NB4 (cell line): ENCODE measurements around the gene SMURF1.

ENCODE experiments used
- DNase-seq: peaks from one replicate; pipeline ENCODE4 v3.0.0; 2010; ENCODE audit warnings: low read depth
- H3K4me3 ChIP-seq: one replicate; pipeline ENCODE4 v1.5.1; 2011; ENCODE audit warnings: mild to moderate bottlenecking, low read depth, low read length, moderate library complexity
- CTCF ChIP-seq: IDR thresholded peaks from one replicate; pipeline ENCODE4 v1.5.1; 2012; ENCODE audit warnings: low read depth, low read length
- MAX ChIP-seq: IDR thresholded peaks from 2 replicates; pipeline ENCODE4 v1.6.1; 2011; ENCODE audit warnings: low read depth, low read length
- MYC ChIP-seq: IDR thresholded peaks from 2 replicates; pipeline ENCODE4 v1.6.1; 2011; ENCODE audit warnings: low read depth, low read length
- POLR2A ChIP-seq: IDR thresholded peaks from 2 replicates; pipeline ENCODE4 v1.6.1; 2011; ENCODE audit warnings: mild to moderate bottlenecking; ENCODE audit not compliant: insufficient read length; ENCODE audit errors: extremely low read depth

Gene SMURF1

GRCh38 chr7:99143521-99143852 lies 421 bp downstream of the SMURF1 start:
- peak overlapping the region; percentile 44 for H3K4me3 ChIP-seq
- DNase-seq, result no peak
- no peak for TF ChIP-seq POLR2A
- peak; percentile 28; the same call in 1 of the 2 replicates for TF ChIP-seq MAX
- TF ChIP-seq CTCF, result no peak
- peak; percentile 30; the same call in 1 of the 2 replicates for TF ChIP-seq MYC

- no peak for TF ChIP-seq MYC
- TF ChIP-seq CTCF, result no peak
- no peak for TF ChIP-seq POLR2A
- no peak for TF ChIP-seq MAX
- H3K4me3 ChIP-seq, result peak overlapping the region; percentile 30
- DNase-seq, result peak; percentile 86
These were observed 984 bp downstream of the SMURF1 start for GRCh38 chr7:99142727-99143520.

- TF ChIP-seq MYC (no peak), POLR2A (no peak), MAX (no peak), CTCF (no peak)
- peak overlapping the region; percentile 32 for H3K4me3 ChIP-seq
- peak; percentile 56 for DNase-seq
These were observed 1.8 kb downstream of the SMURF1 start for GRCh38 chr7:99141841-99142726.

- H3K4me3 ChIP-seq, result peak overlapping the region; percentile 3
- TF ChIP-seq MYC (no peak), CTCF (no peak), MAX (no peak), POLR2A (no peak)
- no peak for DNase-seq
These were observed 2.6 kb downstream of the SMURF1 start for GRCh38 chr7:99141334-99141733.

- TF ChIP-seq POLR2A, result no peak
- TF ChIP-seq MAX, result no peak
- no peak for TF ChIP-seq MYC
- no peak for TF ChIP-seq CTCF
- H3K4me3 ChIP-seq, result no peak overlapping the region
- DNase-seq, result no peak
These were observed 3.1 kb downstream of the SMURF1 start for GRCh38 chr7:99140813-99141212.
